Stimulated activated CD4-positive, alpha-beta T cell treated with anti-CD3 and anti-CD28 coated beads, TNF-alpha, amount 100 ng/mL, for 48 hours (primary cell): ENCODE results near the gene STYX.
"Not testable (repeated sequence)": the region's sequence is repeated elsewhere in the genome, so short reads cannot be mapped to it uniquely, and the experiment has no call there.

ENCODE experiments used
- DNase-seq, 3 donors: peaks; one replicate each; pipeline ENCODE4 v3.0.0-alpha.2; 2020; ENCODE audit warnings: low read depth in 3 of 3

STYX gene

DNA sequence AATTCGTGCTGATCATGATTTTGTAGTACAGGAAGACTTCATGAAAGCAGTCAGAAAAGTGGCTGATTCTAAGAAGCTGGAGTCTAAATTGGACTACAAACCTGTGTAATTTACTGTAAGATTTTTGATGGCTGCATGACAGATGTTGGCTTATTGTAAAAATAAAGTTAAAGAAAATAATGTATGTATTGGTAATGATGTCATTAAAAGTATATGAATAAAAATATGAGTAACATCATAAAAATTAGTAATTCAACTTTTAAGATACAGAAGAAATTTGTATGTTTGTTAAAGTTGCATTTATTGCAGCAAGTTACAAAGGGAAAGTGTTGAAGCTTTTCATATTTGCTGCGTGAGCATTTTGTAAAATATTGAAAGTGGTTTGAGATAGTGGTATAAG, 2.5 kb upstream of the STYX start:
- not testable (repeated sequence) for DNase-seq

DNA sequence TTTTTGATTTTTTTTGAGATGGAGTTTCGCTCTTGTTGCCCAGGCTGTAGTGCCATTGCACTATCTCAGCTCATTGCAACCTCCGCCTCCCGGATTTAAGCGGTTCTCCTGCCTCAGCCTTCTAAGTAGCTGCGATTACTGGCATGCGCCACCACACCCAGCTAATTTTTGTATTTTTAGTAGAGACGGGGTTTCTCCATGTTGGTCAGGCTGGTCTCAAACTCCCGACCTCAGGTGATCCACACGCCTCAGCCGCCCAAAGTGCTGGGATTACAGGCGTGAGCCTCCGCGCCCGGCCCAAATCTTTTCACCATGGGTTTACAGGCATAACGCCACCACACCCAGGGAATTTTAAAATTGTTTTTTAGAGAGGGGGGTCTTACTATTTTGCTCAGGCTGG, 931 bp upstream of the STYX start:
- not testable (repeated sequence) for DNase-seq

DNA sequence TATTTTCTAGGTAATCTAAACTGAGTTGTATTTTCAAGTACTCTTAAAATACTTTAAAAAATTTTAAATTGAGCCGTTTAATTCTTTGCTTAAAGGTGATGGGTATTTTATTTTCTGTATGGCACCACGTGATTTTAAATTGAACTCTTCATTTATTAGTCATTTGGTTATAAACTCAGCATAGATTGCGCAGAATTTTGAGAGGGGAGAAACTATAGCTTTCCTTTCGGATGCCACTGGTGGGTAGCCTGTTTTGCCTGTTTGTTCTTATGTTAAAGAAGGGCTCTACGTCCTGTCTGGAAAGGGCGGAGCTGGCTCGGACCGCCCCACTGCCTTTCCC, 411 bp upstream of the STYX start:
- no peak for DNase-seq

DNA sequence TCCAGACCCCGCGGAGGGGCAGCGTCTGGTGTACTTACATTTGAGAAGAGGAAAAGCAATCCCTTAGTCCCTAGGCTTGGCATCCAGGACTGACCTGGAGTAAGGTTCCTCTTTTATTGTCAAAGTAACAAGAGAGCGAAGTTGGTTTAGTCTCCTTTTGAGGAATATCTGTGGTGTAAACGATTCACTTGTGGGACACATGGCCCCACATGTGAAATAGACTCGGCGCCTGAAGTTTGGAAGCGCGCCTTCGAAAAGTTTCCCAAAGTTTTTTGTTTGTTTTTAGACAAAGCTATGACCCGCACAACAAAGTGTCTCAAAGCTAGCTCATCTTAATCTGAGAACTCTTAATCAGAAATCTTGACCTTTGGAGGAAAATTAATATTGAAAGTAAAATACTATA, 744 bp downstream of the STYX start:
- no peak for DNase-seq

DNA sequence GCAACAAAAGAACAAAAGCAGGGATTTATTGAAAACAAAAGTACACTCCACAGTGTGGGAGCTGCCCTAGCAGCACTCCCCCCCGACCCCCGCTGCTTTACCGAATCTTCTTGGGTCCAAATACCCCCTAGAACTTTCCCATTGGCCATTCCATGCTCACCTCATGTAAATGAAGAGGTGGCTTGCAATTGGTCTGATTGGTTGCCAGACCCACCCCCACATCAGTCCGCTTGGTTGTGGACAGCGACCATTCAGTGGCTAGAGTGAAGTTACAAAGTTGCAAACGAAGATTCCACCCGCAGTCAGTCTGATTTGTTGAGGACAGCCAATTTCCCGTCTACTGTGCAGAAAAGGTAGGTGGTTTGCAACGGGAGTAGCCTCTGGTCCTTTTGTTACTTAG, 3.9 kb downstream of the STYX start:
- no peak for DNase-seq

DNA sequence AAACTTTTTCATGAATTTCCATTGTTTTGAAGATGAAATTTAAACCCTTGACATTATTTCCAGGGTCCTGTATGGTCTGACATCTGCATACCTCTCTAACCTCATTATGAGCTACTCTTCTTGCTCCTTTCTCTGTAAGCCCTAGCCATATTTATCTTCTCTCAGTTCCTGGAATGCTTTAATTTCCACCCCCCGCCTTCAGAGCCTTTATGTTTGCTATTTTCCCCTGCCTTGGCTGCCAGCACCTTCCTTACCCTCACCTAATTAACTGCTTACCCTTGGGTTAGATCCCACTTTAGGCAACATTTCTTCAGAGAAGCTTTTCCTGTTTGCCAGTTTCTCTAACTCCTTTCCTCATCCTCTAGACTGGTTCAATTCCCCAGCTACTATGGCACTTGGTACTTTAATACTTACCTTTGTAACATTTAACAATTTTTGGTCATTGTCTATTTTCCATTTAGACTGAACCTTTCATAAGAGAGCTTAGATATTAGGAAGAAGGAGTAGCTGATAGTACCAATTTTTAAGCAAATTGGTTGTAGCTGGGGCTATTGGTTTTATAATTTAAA, 6.0 kb downstream of the STYX start:
- DNase-seq = no peak

DNA sequence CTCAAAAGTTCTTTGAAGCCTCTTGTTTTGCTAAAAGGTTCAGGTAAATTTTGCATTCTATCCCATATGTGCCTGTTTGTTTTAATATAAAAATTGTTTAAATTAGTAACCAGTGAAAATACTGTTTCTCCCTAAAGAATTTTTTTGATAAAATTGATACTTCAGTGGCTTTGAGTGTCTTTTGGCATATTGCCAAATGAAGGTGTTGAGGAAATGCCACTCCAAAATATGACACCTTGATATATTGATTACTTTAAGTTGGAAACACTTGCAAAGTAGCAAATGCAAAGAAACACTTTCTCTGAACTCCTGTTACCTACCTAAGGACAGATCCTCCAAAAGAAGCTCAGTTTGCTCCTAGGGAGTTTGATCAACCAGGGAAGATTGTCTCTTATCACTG, 8.4 kb downstream of the STYX start:
- DNase-seq = no peak

DNA sequence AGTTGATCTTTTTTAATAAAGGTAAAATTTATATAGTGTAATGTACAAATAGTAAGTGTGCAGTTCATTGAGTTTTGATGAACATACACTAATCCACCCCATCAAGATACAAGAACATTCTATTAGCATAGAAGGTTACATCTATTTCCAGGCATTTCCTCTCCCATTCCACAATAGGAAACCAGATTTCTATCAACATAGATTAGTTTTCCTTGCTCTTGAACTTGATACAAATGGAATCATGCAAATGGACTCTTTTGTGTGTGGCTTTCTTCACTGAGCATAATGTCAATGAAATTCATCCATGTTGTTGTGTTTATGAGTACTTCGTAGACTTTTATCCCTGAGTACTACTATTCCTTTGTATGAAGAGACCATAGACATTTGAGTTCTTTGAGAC, 10.8 kb downstream of the STYX start:
- no peak for DNase-seq

DNA sequence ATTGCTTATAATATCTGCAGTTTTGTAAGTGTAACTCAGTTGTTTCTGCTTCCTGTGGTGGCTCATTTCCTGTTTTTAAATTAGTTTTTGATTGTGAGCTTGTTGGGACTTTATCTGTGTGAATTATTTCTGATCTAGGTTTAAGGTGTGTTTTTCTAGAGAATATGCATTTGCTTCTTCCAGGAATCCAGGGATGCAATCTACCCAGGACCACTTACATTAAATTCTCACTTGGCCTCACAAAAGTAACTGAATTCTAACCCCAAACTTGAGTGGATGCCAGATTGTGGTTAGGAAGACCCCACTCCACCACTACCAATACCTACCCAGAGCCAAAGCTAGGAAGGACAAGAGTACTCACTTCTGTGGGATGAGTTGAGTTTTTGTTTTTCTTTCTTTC, 11.9 kb downstream of the STYX start:
- DNase-seq = no peak

DNA sequence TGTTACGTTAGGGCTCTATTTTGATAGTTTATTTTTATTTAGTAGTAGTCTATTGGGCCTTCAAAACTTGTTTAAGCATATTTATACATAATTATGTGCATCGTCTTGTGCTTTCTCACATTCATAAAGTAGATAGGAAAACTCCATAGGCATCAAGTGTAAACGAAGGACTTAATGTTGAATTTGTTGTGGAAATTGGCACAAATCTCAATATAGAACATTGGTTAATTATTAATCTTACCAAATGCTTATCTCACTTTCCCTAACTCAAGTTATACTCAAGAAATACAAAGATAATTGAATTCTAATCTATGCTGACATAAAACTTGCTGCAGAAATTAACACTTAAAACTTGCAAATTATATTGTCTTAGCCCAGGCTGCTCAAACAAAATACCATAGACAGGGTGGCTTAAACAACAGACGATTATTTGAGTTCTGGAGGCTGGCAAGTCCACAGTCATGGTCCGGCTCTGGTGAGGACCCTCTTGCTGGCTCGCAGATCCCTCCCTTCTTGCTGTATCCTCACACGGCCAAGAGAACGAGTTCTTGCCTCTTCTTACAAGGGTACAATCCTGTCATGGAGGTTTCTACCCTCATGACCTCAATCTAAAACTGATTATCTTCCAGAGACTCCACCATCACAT, 18.8 kb downstream of the STYX start:
- DNase-seq = no peak

DNA sequence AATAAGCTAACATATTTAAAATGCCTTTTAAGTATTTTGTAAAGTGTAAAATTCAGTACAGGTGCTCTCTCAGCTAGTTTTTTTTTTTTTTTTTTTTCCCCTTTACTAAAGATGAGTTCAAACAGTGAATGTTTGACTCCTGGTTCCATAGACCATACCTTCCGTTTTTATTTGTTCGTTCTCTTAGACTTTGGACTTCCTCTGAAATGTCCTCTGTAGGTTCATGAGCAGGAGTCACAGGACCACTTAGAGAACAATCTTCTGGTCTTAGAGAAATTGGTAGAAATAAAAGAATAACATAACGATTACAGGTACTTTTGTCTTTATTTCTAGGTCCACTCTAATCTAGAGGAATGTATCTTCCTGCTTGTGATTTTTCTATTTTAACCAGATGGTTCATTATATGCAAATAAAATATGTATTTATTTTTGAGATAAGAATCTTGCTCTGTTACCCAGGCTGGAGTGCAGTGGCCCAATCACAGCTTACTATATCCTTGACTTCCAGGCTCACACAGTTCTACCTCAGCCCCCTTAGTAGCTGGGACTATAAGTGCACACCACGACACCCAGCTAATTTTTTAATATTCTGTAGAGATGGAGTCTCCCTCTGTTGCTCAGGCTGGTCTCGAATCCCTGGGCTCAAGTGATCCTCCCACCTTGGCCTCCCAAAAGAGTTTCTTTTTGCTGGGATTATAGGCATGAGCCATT, 25.8 kb downstream of the STYX start:
- DNase-seq = no peak

DNA sequence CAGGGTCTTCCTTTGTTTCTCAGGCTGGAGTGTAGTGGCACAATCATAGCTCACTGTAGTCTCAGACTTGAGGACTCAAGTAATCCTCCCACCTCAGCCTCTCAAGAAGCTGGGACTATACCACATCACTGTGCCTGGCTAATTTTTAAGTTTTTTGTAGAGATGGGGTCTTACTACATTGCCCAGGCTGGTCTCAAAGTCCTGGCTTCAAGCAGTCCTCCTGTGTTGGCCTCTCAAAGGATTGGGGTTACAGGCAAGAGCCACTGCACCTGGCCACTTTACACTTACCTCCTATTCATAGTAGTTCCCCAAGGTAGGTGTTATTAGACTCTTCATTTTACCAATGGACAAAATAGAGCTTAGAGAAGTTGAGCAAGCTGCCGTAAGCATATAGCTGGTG, 29.2 kb downstream of the STYX start:
- DNase-seq = no peak

DNA sequence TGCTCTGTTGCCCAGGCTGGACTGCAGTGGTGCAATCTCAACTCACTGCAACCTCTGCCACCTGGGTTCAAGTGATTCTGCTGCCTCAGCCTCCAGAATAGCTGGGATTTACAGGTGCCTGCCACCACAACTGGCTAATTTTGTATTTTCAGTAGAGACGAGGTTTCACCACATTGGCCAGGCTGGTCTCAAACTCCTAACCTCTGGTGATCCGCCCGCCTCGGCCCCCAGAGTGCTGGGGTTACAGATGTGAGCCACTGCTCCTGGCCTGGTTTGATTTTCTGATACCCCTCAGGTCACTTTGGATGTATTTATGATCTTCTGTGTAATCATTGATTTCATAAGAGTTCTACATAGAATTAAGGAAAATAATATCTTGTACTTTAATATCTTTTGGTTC, 33.0 kb downstream of the STYX start:
- not testable (repeated sequence) for DNase-seq

DNA sequence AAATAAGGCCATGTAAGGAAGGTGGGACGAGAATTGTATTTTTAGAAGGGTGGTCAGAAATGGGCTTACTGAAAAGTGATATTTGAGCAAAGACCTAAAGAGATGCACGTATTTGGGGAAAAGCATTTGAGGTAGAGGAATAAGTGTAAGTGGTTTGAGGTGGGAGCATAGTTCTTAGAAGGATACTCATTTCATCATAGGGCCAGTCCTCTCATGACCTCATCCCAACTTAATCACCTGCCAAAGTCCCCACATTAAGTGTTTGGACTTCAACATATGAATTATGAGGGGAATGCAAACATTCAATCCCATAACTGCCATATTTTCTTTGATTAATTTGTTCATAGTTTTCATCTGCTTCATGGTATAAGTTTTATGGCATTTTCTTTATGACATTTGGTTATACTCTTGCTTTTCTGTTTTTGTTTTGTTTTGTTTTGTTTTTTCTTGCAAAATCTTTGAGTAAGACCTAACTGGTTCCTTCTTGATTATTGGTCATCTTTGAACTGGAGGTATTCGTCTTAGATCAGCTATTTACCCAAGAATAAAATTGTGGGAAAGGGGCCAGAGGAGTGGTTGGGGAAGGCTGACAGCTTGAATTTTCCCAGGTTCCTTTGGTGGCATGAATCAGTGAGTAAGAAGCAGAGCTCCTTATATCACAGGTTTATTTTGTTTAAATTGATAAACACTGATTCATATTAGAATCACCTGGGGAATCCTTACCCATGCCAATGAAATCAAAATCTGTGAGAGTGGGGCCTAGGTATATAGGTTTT, 37.3 kb downstream of the STYX start:
- no peak for DNase-seq

DNA sequence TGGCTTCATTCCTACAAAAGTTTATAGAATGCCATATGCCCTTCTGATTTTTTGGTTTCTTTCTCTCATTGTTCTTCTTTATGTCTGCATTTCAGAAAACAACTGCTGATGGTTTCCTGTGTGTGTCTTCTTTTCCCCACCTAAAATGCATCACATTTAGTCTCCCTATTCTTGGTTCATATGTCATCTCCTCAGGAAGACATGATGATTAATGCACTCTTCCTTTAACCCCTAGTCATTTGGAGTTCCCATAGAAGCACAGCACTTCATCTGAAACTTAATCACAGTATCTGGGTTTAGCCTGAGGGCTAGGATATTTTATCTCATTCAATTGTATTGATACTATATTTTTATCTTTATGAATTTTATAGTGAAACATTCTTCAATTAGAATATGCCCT, 39.9 kb downstream of the STYX start:
- DNase-seq = no peak

DNA sequence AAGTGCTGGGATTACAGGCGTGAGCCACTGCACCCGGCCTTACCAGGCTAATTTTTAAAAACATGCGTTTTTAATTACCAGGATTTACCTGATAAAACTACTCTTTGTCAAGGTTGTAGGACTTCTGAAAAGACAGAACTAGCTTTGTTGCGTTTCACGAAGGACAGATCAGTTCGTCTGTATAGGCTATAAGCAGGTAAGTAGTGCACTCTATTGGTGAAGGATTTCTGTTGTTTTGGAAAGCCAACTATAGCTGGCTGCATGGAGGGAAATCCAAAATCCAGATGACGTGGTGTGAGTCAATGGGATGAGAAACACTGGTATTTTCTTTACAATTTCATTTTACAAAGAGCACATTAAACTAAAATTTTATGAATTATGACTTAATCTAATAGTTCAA, 46.9 kb downstream of the STYX start:
- no peak for DNase-seq

DNA sequence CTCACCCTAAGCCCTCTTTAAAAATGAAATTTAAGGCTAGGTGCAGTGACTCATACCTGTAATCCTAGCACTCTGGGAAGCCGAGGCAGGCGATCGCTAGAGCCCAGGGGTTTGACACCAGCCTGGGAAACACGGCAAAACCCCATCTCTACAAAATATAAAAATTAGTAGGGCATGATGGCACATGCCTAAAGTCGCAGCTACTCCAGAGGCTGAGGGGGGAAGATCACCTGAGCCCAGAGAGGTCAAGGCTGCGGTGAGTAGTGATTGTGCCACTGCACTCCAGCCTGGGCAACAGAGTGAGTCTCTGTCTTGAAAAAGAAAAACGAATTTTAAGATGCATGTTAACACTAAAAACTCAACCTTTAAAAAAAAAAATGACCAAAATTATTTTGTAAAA, 48.7 kb downstream of the STYX start:
- no peak for DNase-seq

DNA sequence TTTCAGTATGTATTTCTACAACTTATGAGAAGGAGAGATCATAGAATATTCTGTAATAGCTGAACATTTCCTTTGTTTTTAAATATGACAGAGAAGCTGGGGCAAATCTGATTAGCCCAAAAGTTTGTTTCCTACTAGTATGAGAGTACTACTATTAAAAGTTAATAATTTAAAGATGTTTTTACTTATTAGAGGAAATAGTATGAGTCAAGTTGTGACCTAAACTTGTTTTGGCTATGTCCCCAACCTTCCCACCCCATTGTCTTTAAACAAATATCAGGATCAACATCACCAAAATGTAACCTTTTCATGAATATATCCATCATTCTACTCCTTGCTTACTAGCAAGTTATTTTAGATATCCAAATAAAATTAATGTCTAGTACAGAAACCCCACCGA, 50.9 kb downstream of the STYX start:
- DNase-seq = no peak

DNA sequence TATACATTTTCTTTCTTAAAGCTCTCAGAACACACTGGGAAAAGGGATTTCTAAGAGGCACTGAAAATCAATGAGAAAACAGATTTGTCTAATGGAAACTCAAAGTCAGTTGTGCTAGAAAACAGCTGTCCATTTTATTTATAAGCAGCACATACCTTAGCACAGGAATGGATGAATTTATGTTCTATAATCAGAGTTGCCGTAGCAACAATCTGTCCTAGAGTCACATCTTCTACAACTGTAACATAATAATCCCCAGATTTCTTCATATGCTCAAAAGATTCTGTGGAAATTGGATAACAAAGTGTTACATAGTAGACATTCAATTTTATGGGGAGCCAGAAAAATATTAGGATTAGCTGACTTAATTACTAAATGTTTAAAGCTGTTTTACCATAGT, 51.7 kb downstream of the STYX start:
- DNase-seq = no peak

DNA sequence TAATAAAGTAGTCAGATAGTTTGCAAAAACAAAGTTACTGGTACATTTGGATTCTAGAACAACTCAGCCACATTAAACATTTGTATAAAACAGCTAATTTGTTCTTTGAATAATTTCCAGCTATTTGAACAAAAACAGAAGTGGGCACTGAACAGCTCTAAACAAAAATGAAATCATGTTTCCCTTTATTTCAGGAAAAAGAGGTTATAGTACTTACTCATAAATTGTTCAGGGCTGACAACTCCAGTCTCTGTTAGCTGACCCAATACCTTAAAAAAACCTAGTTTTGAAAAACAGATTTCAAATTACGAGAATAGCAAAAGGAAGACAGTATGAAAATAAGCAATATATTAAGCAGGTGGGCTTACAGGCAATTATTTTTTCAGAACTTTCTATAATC, 53.2 kb downstream of the STYX start:
- DNase-seq = no peak

DNA sequence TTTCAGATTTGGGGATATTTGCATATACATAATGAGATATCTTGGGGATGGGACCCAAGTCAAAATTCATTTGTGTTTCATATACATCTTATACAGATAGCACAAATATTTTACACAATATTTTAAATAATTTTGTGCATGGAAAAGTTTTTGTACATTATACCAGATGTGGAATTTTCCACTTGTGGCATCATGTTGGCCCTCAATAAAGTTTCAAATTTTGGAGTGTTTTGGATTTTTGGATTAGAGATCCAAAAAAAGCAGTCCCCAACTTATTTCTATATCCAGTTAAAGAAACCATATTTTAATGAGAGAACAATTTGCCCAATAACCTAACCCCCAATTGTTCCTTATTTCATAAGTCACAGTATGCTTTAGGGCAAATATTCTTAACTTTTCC, 56.9 kb downstream of the STYX start:
- DNase-seq = no peak

DNA sequence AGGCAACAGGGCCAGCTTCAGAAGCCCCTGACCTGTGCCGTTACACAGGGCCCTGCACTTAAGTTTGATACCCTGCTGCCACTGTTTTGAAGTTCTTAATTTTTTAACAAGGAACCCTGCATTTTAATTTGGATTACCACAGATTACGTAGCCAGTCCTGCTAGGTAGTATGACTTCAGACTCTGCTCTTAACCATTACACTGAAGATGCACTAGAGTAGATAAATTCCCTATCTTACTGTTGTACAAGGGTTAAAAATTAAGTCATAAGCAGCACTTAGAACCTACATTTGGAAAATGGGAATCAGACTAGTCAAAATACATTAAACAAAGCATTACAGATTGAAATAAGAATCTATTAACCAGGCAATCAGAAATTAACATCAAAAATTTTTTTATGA, 59.2 kb downstream of the STYX start:
- DNase-seq = no peak
